SK-N-MC (cell line): ENCODE measurements around the gene UTY.

Experiments used
- DNase-seq: peaks from one replicate; pipeline ENCODE4 v3.0.0-alpha.2; 2011; ENCODE audit warnings: low read depth, low spot score
- H3K27ac ChIP-seq: fragments of 200-600 bp; sonication (generic); 2 replicates; pipeline ENCODE4 v1.5.1; 2016; ENCODE audit warnings: mixed run types
- H3K36me3 ChIP-seq: fragments of 200-600 bp; sonication (generic); 2 replicates; pipeline ENCODE4 v1.6.1; 2017; ENCODE audit warnings: antibody characterized with exemption, low read length, mixed read lengths; ENCODE audit not compliant: insufficient read depth
- H3K4me3 ChIP-seq: fragments of 200-600 bp; sonication (generic); 2 replicates; pipeline ENCODE4 v1.5.1; 2016
- H3K9ac ChIP-seq: fragments of 200-600 bp; sonication (generic); 2 replicates; pipeline ENCODE4 v1.8.0; 2017; ENCODE audit warnings: mixed run types, mixed read lengths; ENCODE audit not compliant: insufficient read length
- H3K9me3 ChIP-seq: fragments of 200-600 bp; sonication (generic); 2 replicates; pipeline ENCODE4 v1.6.1; 2017; ENCODE audit warnings: low read depth, mild to moderate bottlenecking, antibody characterized with exemption, low read length, moderate library complexity, mixed read lengths
- EZH2 ChIP-seq: fragments of 200-600 bp; sonication (generic); IDR thresholded peaks from one replicate; pipeline ENCODE4 v1.6.1; 2017; ENCODE audit warnings: antibody characterized with exemption
- FOXP2 ChIP-seq: optimal IDR thresholded peaks from 2 replicates; pipeline ENCODE3; 2011; ENCODE audit warnings: mild to moderate bottlenecking, moderate library complexity; ENCODE audit not compliant: insufficient read depth; ENCODE audit errors: extremely low read length, control extremely low read depth
- POLR2AphosphoS5 ChIP-seq: IDR thresholded peaks from 2 replicates; pipeline ENCODE4 v1.6.1; 2012; ENCODE audit warnings: mild to moderate bottlenecking, low read depth, low read length, borderline replicate concordance

The UTY gene

GRCh38 chrY:13343307-13343946 lies 136.4 kb downstream of the UTY start:
- H3K9me3 ChIP-seq: no peaks in the 10 kb centered on the region
- H3K36me3 ChIP-seq: no peaks in the 10 kb centered on the region
- H3K9ac ChIP-seq: no peak overlapping the region
- no peak for DNase-seq
- TF ChIP-seq POLR2AphosphoS5: no peak
- no peak for TF ChIP-seq EZH2
- TF ChIP-seq FOXP2: no peak
- no peak overlapping the region for H3K27ac ChIP-seq
- H3K4me3 ChIP-seq: no peak overlapping the region

DNA sequence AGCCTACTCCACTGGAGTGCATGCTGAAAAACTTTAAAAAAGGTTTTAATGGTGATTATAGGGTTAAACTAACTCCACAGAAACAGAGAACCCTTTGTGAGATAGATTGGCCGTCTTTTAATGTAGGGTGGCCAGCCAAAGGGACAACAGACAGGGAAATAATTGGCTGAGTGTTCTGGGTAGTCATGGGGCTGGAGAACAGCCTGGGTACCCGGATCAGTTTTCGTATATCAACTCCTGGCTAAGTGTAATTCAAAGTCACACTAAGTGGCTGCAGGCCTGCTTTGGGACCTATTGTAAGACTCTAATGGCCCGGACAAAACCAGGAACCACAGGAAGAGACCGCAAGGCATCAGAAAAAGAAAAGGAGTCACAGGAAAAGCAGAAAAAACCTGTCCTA lies 139.9 kb downstream of the UTY start:
- Histone ChIP-seq H3K4me3 (no peak overlapping the region), H3K27ac (no peak overlapping the region), H3K9me3 (no peaks in the 10 kb centered on the region), H3K9ac (no peak overlapping the region), H3K36me3 (no peaks in the 10 kb centered on the region)
- TF ChIP-seq POLR2AphosphoS5 (no peak), FOXP2 (no peak), EZH2 (no peak)
- no peak for DNase-seq

DNA sequence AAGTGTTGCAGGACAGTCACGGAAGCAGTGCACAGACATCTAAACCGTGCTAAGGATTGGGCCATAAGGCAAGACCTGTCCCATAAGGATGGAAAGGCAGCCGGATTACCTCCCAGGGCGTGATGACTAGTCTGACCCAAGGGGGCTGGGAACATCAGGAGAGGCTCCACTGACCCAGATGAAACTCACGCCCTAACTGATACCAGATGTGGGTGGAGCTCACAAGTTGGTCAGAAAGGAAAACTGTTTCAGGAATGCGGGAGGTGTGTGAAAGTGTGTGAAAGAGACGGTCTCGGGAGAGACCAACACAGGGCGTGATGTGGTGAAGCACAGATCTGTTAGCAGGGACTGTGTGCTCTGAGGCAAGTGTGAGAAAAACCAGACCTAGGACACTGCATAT lies 140.5 kb downstream of the UTY start:
- Histone ChIP-seq H3K27ac (no peak overlapping the region), H3K4me3 (no peak overlapping the region), H3K9ac (no peak overlapping the region), H3K9me3 (no peaks in the 10 kb centered on the region), H3K36me3 (no peaks in the 10 kb centered on the region)
- TF ChIP-seq FOXP2 (no peak), EZH2 (no peak), POLR2AphosphoS5 (no peak)
- DNase-seq: no peak

DNA sequence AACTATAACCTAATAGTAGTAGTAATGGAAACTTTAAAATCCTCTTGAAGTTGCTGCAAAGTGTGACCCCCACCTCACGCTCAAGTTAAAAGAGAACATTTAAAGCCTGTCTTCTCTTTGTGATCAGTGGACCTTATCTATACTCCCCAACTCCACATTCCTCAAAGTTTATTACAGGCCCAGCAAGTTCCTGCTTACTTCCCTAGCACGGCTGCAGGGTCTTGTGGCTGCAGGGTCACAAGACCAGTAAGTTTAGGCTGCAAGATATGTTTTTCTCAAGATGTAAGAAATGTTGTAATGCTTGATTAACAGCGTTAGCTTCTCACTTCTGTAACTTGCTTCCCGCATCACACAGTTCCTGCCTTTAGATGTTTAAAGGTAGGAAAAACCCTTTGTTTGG lies 141.1 kb downstream of the UTY start:
- Histone ChIP-seq H3K36me3 (no peaks in the 10 kb centered on the region), H3K27ac (no peak overlapping the region), H3K9me3 (no peaks in the 10 kb centered on the region), H3K9ac (no peak overlapping the region), H3K4me3 (no peak overlapping the region)
- TF ChIP-seq EZH2: no peak
- no peak for TF ChIP-seq POLR2AphosphoS5
- no peak for TF ChIP-seq FOXP2
- DNase-seq: no peak

GRCh38 chrY:13337934-13338333 lies 141.9 kb downstream of the UTY start:
- no peaks in the 10 kb centered on the region for H3K9me3 ChIP-seq
- H3K4me3 ChIP-seq: no peak overlapping the region
- no peak overlapping the region for H3K9ac ChIP-seq
- H3K36me3 ChIP-seq: no peaks in the 10 kb centered on the region
- no peak for TF ChIP-seq POLR2AphosphoS5
- no peak for TF ChIP-seq EZH2
- no peak for TF ChIP-seq FOXP2
- H3K27ac ChIP-seq: no peak overlapping the region
- no peak for DNase-seq

- Histone ChIP-seq H3K4me3 (no peak overlapping the region), H3K27ac (no peak overlapping the region), H3K9me3 (no peaks in the 10 kb centered on the region), H3K36me3 (no peaks in the 10 kb centered on the region), H3K9ac (no peak overlapping the region)
- DNase-seq: no peak
- no peak for TF ChIP-seq POLR2AphosphoS5
- TF ChIP-seq FOXP2: no peak
- TF ChIP-seq EZH2: no peak
These were observed 146.0 kb downstream of the UTY start for GRCh38 chrY:13333791-13334190.

DNA sequence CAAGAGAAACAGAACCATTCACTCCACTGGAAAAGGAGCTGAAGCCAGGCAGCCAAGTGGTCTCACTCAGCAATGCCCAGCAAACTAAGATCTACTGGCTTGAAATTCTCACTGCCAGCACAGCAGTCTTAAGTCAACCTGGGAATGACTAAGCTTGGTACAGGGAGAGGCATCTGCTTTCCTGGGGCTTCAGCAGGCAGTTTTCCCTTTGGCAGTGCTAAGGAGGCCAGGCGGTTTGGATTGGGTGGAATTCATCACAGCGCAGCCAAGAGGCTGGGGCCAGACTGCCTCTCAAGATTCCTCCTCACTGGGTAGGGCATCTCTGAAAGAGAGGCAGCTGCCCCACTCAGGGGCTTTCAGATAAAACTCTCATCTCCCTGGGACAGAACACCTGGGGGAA lies 149.2 kb downstream of the UTY start:
- H3K9ac ChIP-seq: no peak overlapping the region
- no peak overlapping the region for H3K27ac ChIP-seq
- no peaks in the 10 kb centered on the region for H3K36me3 ChIP-seq
- TF ChIP-seq EZH2 (no peak), POLR2AphosphoS5 (no peak), FOXP2 (no peak)
- no peak overlapping the region for H3K4me3 ChIP-seq
- no peaks in the 10 kb centered on the region for H3K9me3 ChIP-seq
- DNase-seq: no peak

DNA sequence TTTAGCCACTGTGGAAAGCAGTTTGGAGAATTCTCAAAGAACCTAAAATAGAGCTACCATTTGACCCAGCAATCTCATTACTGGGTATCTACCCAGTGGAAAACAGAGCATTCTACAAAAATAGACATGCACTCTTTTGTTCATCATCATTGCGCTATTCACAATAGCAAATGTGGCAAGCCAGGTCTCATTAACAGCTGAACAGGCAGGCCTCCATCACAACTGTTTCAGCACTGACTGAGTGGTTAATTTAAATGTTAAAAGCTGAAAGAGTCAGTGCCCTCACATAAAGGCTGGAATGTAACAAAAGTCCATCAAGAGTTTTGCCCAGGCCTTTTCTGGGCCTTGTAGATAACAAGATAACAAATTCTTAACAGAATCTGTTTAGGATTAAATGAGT lies 166.9 kb downstream of the UTY start:
- no peak for DNase-seq
- Histone ChIP-seq H3K4me3 (no peak overlapping the region), H3K9me3 (no peaks in the 10 kb centered on the region), H3K36me3 (no peaks in the 10 kb centered on the region), H3K27ac (no peak overlapping the region), H3K9ac (no peak overlapping the region)
- TF ChIP-seq FOXP2: no peak
- TF ChIP-seq EZH2: no peak
- TF ChIP-seq POLR2AphosphoS5: no peak

- TF ChIP-seq FOXP2: no peak
- no peak for TF ChIP-seq EZH2
- TF ChIP-seq POLR2AphosphoS5: no peak
- no peaks in the 10 kb centered on the region for H3K9me3 ChIP-seq
- no peak overlapping the region for H3K27ac ChIP-seq
- no peak overlapping the region for H3K4me3 ChIP-seq
- no peaks in the 10 kb centered on the region for H3K36me3 ChIP-seq
- DNase-seq: no peak
- H3K9ac ChIP-seq: no peak overlapping the region
These were observed 171.9 kb downstream of the UTY start for GRCh38 chrY:13307959-13308358.
